ENCODE data around the gene RNF149. TPM values are rescaled to one million over a fixed set of nuclear protein-coding genes. Genes with fewer than 3 reads are reported as not detected.

The RNF149 gene
- total and polyA plus RNA-seq, 2 donors (not counting 3 experiments of a cell fraction or from before 2014, with no cell fraction given), result 31.3 to 66.6 TPM

DNA sequence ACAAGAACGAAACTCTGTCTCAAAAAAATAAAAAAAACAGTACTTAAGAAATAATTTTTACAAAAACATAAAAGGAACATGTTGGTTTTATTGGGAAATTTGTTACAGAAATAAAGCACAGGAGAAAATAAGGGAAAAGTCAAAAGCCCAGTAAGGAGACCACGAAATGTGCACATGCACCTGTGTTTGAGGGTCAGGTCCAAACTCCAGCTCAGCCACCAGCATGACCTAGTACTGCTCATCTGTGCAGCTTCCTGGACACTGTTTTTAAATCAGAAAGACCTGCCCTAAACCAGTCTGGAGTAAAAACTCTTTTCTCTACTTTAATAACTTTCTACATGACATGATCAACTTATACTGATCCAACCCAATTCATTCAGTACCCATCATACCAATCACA, 21.2 kb downstream of the RNF149 start:
- ChIA-PET CTCF (interaction anchor here (1.5 kb wide), 1 partner anchor 63 kb away, joined by 3 read pairs; no protein-coding TSS in a partner anchor), POLR2A (no interaction called here)
- TF ChIP-seq MYC (IDR thresholded peaks at IDR 0.05; ENCODE audit: low read depth, low read length) (no peak), EZH2 (IDR thresholded peaks at IDR 0.05; ENCODE audit: borderline replicate concordance, low read depth, low read length, severe bottlenecking) (no peak), GATA2 (IDR thresholded peaks at IDR 0.05; ENCODE audit: insufficient read depth, insufficient read length, low read depth, low read length) (no peak), CTCF (IDR thresholded peaks at IDR 0.05; ENCODE audit: extremely low read depth in 1 of 2, insufficient read depth in 1 of 2, low read depth in 1 of 2, low read length in 2 of 2) (no peak), POLR2AphosphoS5 (IDR thresholded peaks at IDR 0.05; ENCODE audit: insufficient read depth, low read depth, low read length) (no peak), POLR2A (IDR thresholded peaks at IDR 0.05; ENCODE audit: low read depth, low read length) (no peak), FOS (IDR thresholded peaks at IDR 0.05; ENCODE audit: borderline replicate concordance, insufficient read depth, low read length) (no peak), JUN (IDR thresholded peaks at IDR 0.05; ENCODE audit: borderline replicate concordance, insufficient read depth, insufficient read length, low read depth) (no peak), MAX (IDR thresholded peaks at IDR 0.05; ENCODE audit: insufficient read depth, insufficient read length) (no peak)
- Histone ChIP-seq H3K27me3 (ENCODE audit: control insufficient read depth in 2 of 2, insufficient read depth in 2 of 2, low read length in 2 of 2) (no peaks in the 10 kb centered on the region), H3K4me2 (ENCODE audit: insufficient read depth, low read length) (no peak overlapping the region), H3K9me1 (replicated peaks; ENCODE audit: control insufficient read depth, extremely low read depth, insufficient read depth, low read length) (no peaks in the 10 kb centered on the region), H3K9me3 (replicated peaks; ENCODE audit: control insufficient read depth, insufficient read depth, low read length) (no peaks in the 10 kb centered on the region), H3K9ac (replicated peaks; ENCODE audit: extremely low read depth, insufficient read depth, low read length) (no peak overlapping the region), H3K27ac (ENCODE audit: insufficient read depth, low read depth, low read length) (no peak overlapping the region), H2AFZ (ENCODE audit: low read depth, low read length) (no peak overlapping the region), H3K4me3 (replicated peaks in 1 of 3; ENCODE audit: insufficient read depth in 1 of 3, low read depth in 1 of 3, low read length in 3 of 3) (no peak overlapping the region), H3K79me2 (ENCODE audit: control insufficient read depth, insufficient read depth, low read length) (peaks cover 45% of the 10 kb centered on the region), H4K20me1 (replicated peaks; ENCODE audit: control insufficient read depth, extremely low read depth, insufficient read depth, low read length) (no peaks in the 10 kb centered on the region), H3K36me3 (ENCODE audit: control insufficient read depth in 2 of 2, extremely low read depth in 1 of 2, insufficient read depth in 2 of 2, low read length in 2 of 2) (peaks cover 11 to 28% of the 10 kb centered on the region in 2 experiments), H3K4me1 (ENCODE audit: control insufficient read depth, extremely low read depth, insufficient read depth, low read length) (no peaks in the 10 kb centered on the region)
- FAIRE-seq (no peak), DNase-seq (ENCODE audit: low read depth, low spot score) (no peak)
- dilution Hi-C loops (cut with MboI; ENCODE audit: extremely low pct_ligation_motif_present, low sequenced_read_pairs), result no loop called here
- intact Hi-C loops (cut with micrococcal nuclease), result no loop called here
- BruUV-seq (replicated peaks), result no TSS peak

Data from endothelial cell of umbilical vein (primary cell).